GM21529 (cell line): ENCODE data around the gene ZNF555.

ENCODE experiments used
- ATAC-seq: cut with Tn5 transposase; IDR thresholded peaks from one replicate; pipeline ENCODE4 v1.9.1; 2021; ENCODE audit not compliant: unreplicated experiment

The ZNF555 gene

DNA sequence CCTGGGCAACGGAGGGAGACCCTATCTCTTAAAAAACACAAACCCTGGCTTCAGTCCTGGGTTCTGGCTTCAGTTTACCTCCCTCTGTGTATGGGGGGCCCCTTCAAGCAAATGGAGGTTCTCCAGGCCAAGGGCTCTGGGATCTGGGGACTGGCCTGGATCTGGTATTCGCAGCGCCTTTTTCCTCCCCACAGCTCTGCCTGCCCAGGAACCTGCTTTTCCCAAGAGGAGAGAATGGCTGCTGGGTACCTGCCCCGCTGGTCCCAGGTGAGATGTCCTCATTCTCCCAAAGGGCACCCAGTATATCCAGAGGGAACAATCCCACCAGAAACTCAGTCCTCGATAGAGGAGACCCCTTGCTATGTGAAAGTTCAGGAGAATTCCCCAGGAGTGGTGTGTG, 18.4 kb upstream of the ZNF555 start:
- no peak for ATAC-seq

DNA sequence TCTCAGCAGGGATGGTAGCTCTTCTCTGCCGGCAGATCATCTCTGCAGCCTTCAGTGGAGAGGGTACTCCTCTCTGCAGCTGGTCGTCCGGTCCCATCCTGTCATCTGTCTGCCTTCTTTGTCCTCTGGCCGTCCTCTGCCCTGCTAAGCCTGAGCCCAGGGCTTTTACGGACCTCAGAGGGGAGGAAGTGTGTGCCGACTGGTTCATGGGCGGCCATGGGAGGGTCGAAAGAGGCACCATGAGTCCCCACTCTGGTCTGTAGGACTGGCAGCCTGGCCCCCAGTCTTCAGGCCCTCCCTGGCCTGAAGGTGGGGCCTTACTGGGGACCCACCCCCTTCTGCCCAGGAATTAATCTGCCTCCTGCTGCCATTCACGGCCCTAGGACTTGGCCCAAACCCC, 17.6 kb upstream of the ZNF555 start:
- no peak for ATAC-seq

GRCh38 chr19:2824129-2824528, 17.1 kb upstream of the ZNF555 start:
- ATAC-seq, result no peak

GRCh38 chr19:2827022-2827421, 14.3 kb upstream of the ZNF555 start:
- ATAC-seq, result no peak

- ATAC-seq, result no peak
Measured at GRCh38 chr19:2827840-2828489, 13.3 kb upstream of the ZNF555 start.

- no peak for ATAC-seq
Measured at GRCh38 chr19:2834294-2834871, 6.9 kb upstream of the ZNF555 start.

GRCh38 chr19:2837430-2837829, 3.8 kb upstream of the ZNF555 start:
- no peak for ATAC-seq

- ATAC-seq, result no peak
Measured at GRCh38 chr19:2841855-2842574, 740 bp downstream of the ZNF555 start.

DNA sequence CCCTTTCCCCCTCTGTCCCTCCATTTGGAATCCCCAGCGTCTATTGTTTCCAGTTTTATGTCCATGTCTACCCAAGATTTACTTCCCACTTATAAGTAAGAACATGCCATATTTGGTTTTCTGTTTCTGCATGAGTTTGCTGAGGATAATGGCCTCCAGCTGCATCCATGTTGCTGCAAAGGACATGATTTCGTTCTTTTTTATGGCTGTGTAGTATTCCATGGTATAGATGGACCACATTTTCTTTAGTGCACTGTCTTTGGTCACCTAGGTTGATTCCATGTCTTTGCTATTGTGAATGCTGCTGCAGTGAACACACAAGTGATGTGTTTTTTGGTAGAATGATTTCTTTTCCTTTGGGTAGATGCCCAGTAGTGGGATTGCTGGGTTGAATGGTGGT, 3.8 kb downstream of the ZNF555 start:
- ATAC-seq, result no peak

DNA sequence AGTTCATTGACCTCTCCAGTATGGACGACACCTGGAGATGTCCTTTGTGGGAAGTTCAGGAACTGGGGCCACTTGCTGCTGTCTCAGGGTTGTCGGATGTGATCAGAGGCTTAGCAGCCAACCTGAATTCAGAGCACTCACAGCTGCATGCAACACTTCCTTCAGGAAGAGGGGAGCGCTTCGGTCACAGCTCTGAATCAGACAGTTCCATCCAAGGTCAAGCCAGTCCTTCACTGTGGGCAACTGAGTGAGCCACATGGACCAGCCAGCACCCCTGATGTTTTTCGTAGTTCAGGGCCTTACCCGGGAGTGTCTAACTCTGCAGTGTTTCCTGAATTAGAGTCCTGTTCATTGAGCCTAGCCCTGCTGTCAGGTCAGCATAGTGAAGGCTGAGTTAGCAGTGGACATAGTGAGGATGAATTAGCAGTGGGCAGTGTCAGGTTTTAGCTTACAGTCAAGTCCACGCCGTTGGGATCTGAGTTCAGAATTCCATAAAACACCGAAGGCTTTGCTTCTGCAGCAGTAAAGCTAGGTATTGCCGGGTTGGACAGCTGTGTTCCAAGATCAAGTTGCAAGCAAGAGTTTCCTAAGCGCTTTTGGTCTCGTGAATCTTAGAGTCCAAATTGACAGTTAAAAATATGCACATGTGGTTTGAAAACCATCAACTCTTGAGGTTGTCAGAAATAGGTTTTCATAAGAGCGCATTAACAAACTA, 5.1 kb downstream of the ZNF555 start:
- no peak for ATAC-seq

DNA sequence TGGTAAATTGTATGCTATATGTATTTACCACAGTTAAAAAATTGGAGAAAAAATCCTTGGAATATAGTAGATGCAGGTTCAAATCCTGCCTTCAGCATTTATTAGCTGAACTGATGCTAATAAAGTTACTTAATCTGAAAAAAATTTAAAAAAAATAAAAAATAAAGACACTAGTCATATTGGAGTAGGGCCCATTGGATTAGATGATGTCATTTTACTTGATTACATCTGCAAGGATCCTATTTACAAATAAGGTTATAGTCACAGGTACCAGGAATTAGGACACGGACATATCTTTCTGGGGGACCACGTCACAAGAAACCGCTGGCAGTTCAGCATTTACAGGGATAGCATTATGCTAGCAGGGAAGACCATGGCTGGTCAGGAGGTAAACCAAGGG, 6.2 kb downstream of the ZNF555 start:
- ATAC-seq, result no peak

- ATAC-seq, result no peak
Measured at GRCh38 chr19:2848616-2849015, 7.3 kb downstream of the ZNF555 start.

DNA sequence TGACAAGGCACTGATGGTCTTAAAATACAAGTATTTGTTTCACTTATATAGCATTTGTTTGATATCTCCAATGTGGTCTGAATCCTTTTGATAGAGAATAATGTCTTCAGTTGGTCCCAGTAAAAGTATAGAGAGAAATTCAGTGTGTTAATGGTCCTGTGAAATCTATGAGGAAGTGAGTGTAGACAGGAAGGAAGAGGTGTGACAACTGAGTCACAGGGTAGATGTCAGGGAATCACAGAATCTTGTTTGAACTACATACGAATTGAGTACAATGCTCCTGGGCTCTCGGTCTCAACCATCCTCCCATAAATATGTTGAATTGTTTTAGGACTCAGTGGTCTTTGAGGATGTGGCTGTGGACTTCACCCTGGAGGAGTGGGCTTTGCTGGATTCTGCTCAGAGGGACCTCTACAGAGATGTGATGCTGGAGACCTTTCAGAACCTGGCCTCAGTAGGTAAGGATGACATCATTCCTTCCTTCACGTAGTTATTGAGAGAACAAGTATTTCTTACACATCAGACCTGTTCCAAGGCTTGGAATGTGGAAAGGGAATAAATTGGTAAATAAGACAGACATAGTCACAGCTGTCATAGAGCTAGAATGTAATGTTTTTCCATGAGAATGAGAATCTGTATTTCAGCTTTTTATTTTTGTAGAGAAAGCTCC, 9.1 kb downstream of the ZNF555 start:
- no peak for ATAC-seq

DNA sequence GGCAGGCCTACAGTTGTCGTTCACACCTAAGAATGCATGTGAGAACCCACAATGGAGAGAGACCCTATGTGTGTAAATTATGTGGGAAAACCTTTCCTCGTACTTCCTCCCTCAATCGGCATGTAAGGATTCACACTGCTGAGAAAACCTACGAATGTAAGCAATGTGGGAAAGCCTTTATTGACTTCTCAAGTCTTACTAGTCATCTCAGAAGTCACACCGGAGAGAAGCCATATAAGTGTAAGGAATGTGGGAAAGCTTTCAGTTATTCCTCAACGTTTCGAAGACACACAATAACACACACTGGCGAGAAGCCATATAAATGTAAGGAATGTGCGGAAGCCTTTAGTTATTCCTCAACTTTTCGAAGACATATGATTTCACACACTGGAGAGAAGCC, 11.3 kb downstream of the ZNF555 start:
- ATAC-seq, result no peak

DNA sequence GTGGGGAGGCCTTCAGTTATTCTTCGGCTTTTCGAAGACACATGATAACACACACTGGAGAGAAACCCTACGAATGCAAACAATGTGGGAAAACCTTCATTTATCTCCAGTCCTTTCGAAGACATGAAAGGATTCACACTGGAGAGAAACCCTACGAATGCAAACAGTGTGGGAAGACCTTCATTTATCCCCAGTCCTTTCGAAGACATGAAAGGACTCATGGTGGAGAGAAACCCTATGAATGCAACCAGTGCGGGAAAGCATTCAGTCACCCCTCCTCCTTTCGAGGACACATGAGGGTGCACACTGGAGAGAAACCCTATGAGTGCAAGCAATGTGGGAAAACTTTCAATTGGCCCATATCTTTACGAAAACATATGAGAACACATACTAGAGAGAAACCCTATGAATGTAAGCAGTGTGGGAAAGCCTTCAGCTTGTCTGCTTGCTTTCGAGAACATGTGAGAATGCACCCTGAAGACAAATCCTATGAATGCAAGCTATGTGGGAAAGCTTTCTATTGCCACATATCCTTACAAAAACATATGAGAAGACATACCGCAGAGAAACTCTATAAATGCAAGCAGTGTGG, 11.8 kb downstream of the ZNF555 start:
- no peak for ATAC-seq

- ATAC-seq, result no peak
Measured at GRCh38 chr19:2854849-2855248, 13.6 kb downstream of the ZNF555 start.

GRCh38 chr19:2856457-2857050, 15.3 kb downstream of the ZNF555 start:
- ATAC-seq, result no peak

DNA sequence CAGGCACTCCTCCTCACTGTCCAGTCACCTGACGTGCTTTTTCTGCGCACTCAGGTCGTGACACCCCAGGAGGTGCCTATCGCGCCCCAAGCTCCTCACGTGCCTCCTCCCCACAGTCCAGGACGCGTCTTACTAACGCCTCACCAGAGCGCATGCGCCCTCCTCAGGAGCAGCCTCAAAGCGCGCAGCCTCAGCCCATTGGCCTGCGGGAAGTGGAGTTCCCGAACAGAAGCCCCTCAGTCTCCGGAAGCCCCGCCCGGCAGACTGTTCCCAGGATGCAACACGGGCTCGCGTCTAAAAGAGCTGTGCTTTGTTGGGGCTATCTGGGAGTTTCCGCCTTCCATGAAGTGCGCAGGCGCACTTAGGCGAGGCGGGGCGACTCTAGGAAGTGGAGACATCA, 17.6 kb downstream of the ZNF555 start:
- ATAC-seq, result no peak

- ATAC-seq, result no peak
Measured at GRCh38 chr19:2863816-2864215, 22.5 kb downstream of the ZNF555 start.

- ATAC-seq, result no peak
Measured at GRCh38 chr19:2865334-2866100, 24.2 kb downstream of the ZNF555 start.
